ENCODE measurements around the gene PTPN4. TPM values are rescaled to one million over a fixed set of nuclear protein-coding genes. Genes with fewer than 3 reads are reported as not detected.

Gene PTPN4
- total RNA-seq, 4 donors from 2014 or later, result 23.3 to 45.4 (median 39.1) TPM

DNA sequence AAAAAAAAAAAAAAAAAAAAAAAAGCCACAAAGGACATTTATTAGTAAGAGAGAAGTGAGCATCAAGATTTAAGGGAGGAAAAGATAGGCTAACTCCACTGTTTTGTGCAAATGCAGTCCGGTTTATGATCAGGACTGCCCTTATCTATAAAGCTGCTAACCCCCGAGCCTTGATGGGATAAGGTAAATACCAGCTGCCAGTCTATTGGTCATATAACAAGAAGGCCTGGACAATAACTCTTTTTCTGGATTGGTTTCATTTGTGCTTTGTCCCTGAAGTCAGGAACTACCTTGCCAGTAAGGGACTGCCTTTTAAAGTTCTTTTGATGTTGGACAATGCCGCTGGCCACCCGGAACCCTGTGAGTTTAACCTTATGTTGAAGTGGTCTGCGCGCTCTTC, 15.4 kb downstream of the PTPN4 start:
- TF ChIP-seq, protein P1, sequence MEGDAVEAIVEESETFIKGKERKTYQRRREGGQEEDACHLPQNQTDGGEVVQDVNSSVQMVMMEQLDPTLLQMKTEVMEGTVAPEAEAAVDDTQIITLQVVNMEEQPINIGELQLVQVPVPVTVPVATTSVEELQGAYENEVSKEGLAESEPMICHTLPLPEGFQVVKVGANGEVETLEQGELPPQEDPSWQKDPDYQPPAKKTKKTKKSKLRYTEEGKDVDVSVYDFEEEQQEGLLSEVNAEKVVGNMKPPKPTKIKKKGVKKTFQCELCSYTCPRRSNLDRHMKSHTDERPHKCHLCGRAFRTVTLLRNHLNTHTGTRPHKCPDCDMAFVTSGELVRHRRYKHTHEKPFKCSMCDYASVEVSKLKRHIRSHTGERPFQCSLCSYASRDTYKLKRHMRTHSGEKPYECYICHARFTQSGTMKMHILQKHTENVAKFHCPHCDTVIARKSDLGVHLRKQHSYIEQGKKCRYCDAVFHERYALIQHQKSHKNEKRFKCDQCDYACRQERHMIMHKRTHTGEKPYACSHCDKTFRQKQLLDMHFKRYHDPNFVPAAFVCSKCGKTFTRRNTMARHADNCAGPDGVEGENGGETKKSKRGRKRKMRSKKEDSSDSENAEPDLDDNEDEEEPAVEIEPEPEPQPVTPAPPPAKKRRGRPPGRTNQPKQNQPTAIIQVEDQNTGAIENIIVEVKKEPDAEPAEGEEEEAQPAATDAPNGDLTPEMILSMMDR (IDR thresholded peaks at IDR 0.05; ENCODE audit: low read depth), result no peak

DNA sequence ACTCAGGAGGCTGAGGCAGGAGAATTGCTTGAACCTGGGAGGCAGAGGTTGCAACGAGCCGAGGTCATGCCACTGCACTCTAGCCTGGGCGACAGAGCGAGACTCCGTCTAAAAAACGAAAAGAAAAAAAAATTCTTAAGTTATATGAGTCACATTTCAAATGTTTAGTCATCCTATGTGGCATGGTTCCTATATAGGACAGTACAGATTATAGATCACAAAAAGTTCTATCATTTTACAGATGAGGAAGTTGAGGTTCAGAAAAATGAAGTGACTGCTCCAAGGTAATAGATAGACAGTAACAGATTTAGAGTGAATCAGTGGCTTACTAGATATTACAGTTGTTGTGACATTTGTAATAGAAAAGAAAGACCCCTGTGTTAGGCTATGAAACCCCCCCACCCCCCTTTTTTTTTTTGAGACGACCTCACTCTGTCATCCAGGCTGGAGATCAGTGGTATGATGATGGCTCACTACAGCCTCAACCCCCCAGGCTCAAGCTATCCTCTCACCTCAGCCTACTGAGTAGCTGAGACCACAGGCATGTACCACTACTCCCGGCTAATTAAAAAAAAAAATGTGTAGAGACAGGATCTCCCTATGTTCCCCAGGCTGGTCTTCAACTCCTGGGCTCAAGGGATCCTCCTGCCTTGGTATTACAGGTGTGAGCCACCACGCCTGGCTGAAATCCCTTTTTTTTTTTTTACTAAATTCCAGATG, 22.7 kb downstream of the PTPN4 start:
- TF ChIP-seq, protein P1 (IDR thresholded peaks at IDR 0.05; ENCODE audit: low read depth), result no peak

DNA sequence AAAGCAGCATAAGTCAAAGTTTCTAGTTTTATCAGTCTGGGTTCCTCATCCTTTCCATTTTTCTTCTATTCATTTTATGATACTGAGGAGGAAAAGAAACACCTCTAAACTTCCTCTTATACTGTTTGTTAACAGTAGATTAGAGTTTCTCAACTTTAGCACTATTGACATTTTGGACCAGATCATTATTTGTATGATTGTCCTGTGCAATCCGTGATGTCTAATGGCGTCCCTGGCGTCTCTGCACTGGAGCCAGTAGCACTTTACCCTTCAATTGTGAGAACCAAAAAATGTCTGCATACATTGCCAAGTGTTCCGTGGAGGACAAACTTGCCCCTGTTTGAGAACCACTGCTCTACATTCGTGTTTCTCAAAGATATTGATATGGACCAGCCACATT, 25.2 kb downstream of the PTPN4 start:
- TF ChIP-seq, protein P1 (IDR thresholded peaks at IDR 0.05; ENCODE audit: low read depth), result no peak

DNA sequence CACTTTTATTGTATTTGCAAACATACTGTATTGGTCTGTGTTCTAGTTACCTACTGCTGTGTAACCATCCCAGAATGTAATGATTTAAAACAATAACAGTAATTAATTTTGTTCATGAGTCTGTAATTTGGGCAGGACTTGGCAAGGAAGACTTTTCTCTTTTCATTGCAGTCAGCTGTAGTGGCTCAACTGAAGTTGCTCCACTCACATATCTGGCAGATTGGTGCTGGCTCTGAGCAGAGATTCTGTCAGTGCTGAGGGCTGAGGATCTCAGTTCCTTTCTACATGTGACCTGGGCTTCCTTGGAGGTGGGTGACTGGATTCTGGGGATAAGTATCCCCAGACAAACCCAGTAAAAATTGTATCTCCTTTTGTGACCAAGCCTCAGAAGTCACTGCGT, 26.6 kb downstream of the PTPN4 start:
- TF ChIP-seq, protein P1 (IDR thresholded peaks at IDR 0.05; ENCODE audit: low read depth), result no peak

DNA sequence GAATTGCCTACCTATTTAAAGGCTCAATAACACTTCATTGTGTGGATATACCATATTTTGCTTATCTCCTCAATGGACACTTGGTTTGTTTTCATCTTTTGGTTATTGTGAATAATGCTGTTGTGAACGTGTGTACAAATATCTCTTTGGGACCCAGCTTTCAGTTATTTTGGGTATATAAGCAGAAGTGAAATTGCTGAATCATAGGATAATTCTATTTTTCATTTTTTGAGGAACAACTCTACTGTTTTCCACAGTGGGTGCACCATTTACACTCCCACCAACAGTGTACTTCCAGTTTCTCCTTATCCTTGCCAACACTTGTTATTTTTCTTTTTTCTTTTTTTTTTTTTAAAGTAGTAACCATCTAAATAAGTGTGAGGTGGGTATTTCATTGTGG, 29.0 kb downstream of the PTPN4 start:
- TF ChIP-seq, protein P1 (IDR thresholded peaks at IDR 0.05; ENCODE audit: low read depth), result no peak

DNA sequence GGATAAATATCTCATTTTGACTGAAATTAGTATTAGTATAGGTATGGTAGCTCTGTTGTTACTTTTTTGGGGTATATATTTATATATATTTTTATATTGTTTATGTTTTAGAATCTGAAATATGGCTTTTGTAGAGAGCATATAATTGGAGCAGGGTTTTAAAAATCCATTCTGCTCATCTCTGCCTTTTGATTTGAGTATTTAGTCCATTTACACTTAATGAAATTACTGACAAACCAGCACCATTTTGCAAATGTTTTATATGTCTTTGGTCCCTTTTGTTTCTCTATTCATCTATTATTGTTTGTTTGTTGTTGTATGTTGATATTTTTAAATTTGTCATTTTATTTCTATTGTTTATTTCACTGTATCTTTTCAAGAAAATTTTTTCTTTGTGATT, 30.7 kb downstream of the PTPN4 start:
- TF ChIP-seq, protein P1 (IDR thresholded peaks at IDR 0.05; ENCODE audit: low read depth), result no peak

DNA sequence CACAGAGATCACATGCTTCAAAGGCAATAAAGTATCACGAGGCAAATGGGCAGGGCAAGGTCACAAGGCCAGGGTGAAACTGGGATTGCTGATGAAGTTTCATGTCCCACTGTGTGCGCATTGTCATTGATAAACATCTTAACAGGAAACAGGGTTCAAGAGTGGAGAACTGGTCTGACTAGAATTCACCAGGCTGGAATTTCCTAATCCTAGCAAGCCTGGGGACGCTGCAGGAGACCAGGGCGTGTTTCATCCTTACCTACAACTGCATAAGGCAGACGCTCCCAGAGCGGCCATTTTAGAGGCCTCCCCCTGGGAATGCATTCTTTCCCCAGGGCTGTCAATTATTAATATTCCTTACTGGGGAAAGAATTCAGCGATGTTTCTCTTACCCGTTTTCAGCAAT, 33.2 kb downstream of the PTPN4 start:
- TF ChIP-seq, protein P1 (IDR thresholded peaks at IDR 0.05; ENCODE audit: low read depth), result no peak

Measured in subcutaneous adipose tissue (tissue), 4 donors.